ENCODE data around the gene ABHD17C.

DNA sequence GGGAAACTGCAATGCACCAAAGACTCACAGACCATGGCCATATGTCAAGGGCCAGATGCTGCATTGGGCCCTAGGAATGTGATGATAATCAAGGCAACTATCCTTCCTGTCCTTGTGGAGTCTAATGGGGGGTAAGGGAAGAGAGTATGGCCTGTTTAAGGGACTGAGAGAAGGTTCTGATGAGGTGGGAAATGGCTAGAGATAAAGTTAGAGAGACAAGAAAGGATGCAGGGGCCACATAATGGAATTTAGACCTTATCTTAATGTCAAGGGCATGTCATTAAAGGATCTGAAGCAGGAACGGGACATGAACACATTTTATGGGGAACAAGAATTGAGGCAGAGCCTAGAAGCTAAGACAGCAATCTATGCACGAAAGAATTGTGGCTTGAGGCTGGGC is 30.0 kb upstream of the ABHD17C start:
- TF ChIP-seq, protein P1, sequence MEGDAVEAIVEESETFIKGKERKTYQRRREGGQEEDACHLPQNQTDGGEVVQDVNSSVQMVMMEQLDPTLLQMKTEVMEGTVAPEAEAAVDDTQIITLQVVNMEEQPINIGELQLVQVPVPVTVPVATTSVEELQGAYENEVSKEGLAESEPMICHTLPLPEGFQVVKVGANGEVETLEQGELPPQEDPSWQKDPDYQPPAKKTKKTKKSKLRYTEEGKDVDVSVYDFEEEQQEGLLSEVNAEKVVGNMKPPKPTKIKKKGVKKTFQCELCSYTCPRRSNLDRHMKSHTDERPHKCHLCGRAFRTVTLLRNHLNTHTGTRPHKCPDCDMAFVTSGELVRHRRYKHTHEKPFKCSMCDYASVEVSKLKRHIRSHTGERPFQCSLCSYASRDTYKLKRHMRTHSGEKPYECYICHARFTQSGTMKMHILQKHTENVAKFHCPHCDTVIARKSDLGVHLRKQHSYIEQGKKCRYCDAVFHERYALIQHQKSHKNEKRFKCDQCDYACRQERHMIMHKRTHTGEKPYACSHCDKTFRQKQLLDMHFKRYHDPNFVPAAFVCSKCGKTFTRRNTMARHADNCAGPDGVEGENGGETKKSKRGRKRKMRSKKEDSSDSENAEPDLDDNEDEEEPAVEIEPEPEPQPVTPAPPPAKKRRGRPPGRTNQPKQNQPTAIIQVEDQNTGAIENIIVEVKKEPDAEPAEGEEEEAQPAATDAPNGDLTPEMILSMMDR (conservative IDR thresholded peaks at IDR 0.05; ENCODE audit: low read depth in 2 of 2): no peak
- TF ChIP-seq POLR2AphosphoS5 (IDR thresholded peaks at IDR 0.05; ENCODE audit: low read depth) (no peak), CREB1 (CRISPR knock-in tag; IDR thresholded peaks at IDR 0.05; ENCODE audit: low read depth) (no peak), EZH2 (IDR thresholded peaks at IDR 0.05; ENCODE audit: low read depth, unreplicated experiment) (no peak), ZNF331 (CRISPR knock-in tag; IDR thresholded peaks at IDR 0.05; ENCODE audit: low read depth) (no peak), EZH2phosphoT487 (IDR thresholded peaks at IDR 0.05; ENCODE audit: unreplicated experiment) (no peak)
- TF ChIP-seq, protein P2, sequence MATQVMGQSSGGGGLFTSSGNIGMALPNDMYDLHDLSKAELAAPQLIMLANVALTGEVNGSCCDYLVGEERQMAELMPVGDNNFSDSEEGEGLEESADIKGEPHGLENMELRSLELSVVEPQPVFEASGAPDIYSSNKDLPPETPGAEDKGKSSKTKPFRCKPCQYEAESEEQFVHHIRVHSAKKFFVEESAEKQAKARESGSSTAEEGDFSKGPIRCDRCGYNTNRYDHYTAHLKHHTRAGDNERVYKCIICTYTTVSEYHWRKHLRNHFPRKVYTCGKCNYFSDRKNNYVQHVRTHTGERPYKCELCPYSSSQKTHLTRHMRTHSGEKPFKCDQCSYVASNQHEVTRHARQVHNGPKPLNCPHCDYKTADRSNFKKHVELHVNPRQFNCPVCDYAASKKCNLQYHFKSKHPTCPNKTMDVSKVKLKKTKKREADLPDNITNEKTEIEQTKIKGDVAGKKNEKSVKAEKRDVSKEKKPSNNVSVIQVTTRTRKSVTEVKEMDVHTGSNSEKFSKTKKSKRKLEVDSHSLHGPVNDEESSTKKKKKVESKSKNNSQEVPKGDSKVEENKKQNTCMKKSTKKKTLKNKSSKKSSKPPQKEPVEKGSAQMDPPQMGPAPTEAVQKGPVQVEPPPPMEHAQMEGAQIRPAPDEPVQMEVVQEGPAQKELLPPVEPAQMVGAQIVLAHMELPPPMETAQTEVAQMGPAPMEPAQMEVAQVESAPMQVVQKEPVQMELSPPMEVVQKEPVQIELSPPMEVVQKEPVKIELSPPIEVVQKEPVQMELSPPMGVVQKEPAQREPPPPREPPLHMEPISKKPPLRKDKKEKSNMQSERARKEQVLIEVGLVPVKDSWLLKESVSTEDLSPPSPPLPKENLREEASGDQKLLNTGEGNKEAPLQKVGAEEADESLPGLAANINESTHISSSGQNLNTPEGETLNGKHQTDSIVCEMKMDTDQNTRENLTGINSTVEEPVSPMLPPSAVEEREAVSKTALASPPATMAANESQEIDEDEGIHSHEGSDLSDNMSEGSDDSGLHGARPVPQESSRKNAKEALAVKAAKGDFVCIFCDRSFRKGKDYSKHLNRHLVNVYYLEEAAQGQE (IDR thresholded peaks at IDR 0.05; ENCODE audit: unreplicated experiment): no peak
- TF ChIP-seq, protein P3, sequence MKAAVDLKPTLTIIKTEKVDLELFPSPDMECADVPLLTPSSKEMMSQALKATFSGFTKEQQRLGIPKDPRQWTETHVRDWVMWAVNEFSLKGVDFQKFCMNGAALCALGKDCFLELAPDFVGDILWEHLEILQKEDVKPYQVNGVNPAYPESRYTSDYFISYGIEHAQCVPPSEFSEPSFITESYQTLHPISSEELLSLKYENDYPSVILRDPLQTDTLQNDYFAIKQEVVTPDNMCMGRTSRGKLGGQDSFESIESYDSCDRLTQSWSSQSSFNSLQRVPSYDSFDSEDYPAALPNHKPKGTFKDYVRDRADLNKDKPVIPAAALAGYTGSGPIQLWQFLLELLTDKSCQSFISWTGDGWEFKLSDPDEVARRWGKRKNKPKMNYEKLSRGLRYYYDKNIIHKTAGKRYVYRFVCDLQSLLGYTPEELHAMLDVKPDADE (IDR thresholded peaks at IDR 0.05): no peak
